H1 (cell line): ENCODE measurements around the gene ACKR3. TPM values are rescaled to one million over a fixed set of nuclear protein-coding genes. Genes with fewer than 3 reads are reported as not detected.

Experiments used
- CTCF ChIA-PET: fragments of 300-600 bp; sonication (Branson Sonifier 250); formaldehyde crosslinking; loops from one replicate; lab custom pipeline; 2021; ENCODE audit not compliant: partially characterized antibody; lab: Charles Lee
- POLR2A ChIA-PET: fragments of 300-600 bp; sonication (Branson Sonifier 250); formaldehyde crosslinking; loops from one replicate; lab custom pipeline; 2021; ENCODE audit warnings: inconsistent platforms; ENCODE audit not compliant: partially characterized antibody; lab: Charles Lee
- DNase-seq, 2 experiments: peaks; one replicate each; pipeline versions ENCODE4 v3.0.0 to v3.0.0-alpha.2; 2010 to 2022; ENCODE audit warnings: low spot score in 2 of 2, low read depth in 1 of 2, mixed read lengths in 1 of 2
- FAIRE-seq: peaks from 2 replicates; lab custom pipeline; 2011; peaks lifted over from hg19 to GRCh38; lab: Jason Lieb, UNC
- H2AFZ ChIP-seq: 2 replicates; pipeline ENCODE4 v1.8.1; 2012; ENCODE audit warnings: low read length, inconsistent platforms
- H2AK5ac ChIP-seq: 2 replicates; pipeline ENCODE4 v1.6.1; 2013; ENCODE audit warnings: low read depth, low read length
- H2BK120ac ChIP-seq: replicated peaks from 2 replicates; pipeline ENCODE3; 2013; ENCODE audit warnings: low read depth, low read length, inconsistent platforms
- H2BK12ac ChIP-seq: 2 replicates; pipeline ENCODE4 v1.6.1; 2013; ENCODE audit warnings: low read depth, low read length
- H2BK15ac ChIP-seq: 2 replicates; pipeline ENCODE4 v1.6.1; 2013; ENCODE audit warnings: low read length
- H2BK20ac ChIP-seq: 2 replicates; pipeline ENCODE4 v1.6.1; 2013; ENCODE audit warnings: low read length
- H2BK5ac ChIP-seq: 2 replicates; pipeline ENCODE4 v1.6.1; 2013; ENCODE audit warnings: low read depth, low read length
- H3K14ac ChIP-seq: 2 replicates; pipeline ENCODE4 v1.6.1; 2013; ENCODE audit warnings: inconsistent platforms; ENCODE audit not compliant: insufficient read length
- H3K18ac ChIP-seq: 2 replicates; pipeline ENCODE4 v1.6.1; 2013; ENCODE audit warnings: low read length; ENCODE audit errors: extremely low read depth
- H3K23ac ChIP-seq: 2 replicates; pipeline ENCODE4 v1.6.1; 2013; ENCODE audit warnings: inconsistent platforms; ENCODE audit not compliant: insufficient read length
- H3K23me2 ChIP-seq: 2 replicates; pipeline ENCODE4 v1.6.1; 2013; ENCODE audit warnings: low read depth, low read length
- H3K27ac ChIP-seq: 2 replicates; pipeline ENCODE4 v1.6.1; 2011; ENCODE audit warnings: low read depth, low read length, inconsistent platforms
- H3K27me3 ChIP-seq, 4 experiments: replicated peaks in 1 of 4; 1 replicate in 1 of 4; 2 replicates in 3 of 4; pipeline versions ENCODE4 v1.6.1 to v1.8.1; 2011 to 2013; ENCODE audit warnings: low read length in 3 of 4, mild to moderate bottlenecking in 3 of 4, inconsistent platforms in 2 of 4, mixed read lengths in 2 of 4, moderate library complexity in 1 of 4; ENCODE audit not compliant: control insufficient read depth in 3 of 4, insufficient read depth in 3 of 4; ENCODE audit errors: extremely low read depth in 1 of 4
- H3K36me3 ChIP-seq, 4 experiments: 2 replicates each; pipeline versions ENCODE4 v1.6.1 to v1.8.1; 2011 to 2013; ENCODE audit warnings: mild to moderate bottlenecking in 4 of 4, low read length in 3 of 4, moderate library complexity in 2 of 4, control low read depth in 1 of 4, inconsistent platforms in 1 of 4; ENCODE audit not compliant: insufficient read depth in 4 of 4, control insufficient read depth in 2 of 4
- H3K4ac ChIP-seq: replicated peaks from 2 replicates; pipeline ENCODE3; 2013; ENCODE audit warnings: low read length, low read depth, mixed read lengths, inconsistent platforms; ENCODE audit not compliant: insufficient read length
- H3K4me1 ChIP-seq, 4 experiments: replicated peaks in 1 of 4; 1 replicate in 1 of 4; 2 replicates in 3 of 4; pipeline versions ENCODE4 v1.6.1 to v1.8.1; 2011 to 2013; ENCODE audit warnings: low read length in 3 of 4, inconsistent platforms in 2 of 4, mixed read lengths in 1 of 4; ENCODE audit not compliant: insufficient read depth in 4 of 4, control insufficient read depth in 3 of 4
- H3K4me2 ChIP-seq, 2 experiments: 2 replicates each; pipeline versions ENCODE4 v1.6.1 to v1.8.1; 2011 to 2013; ENCODE audit warnings: low read depth in 2 of 2, low read length in 2 of 2, control low read depth in 1 of 2, inconsistent platforms in 1 of 2, mild to moderate bottlenecking in 1 of 2; ENCODE audit not compliant: insufficient read depth in 1 of 2
- H3K4me3 ChIP-seq, 4 experiments: fragments of 200-600, 300-600 bp in 1 of 4; sonication (generic), shearing (Covaris generic), sonication (Bioruptor Twin) in 1 of 4; 2 replicates each; pipeline versions ENCODE4 v1.5.1 to v1.8.1; 2011 to 2016; ENCODE audit warnings: low read length in 4 of 4, low read depth in 3 of 4, control low read depth in 2 of 4, inconsistent platforms in 2 of 4, mild to moderate bottlenecking in 2 of 4, mixed read lengths in 1 of 4, moderate library complexity in 1 of 4; ENCODE audit not compliant: insufficient read depth in 2 of 4; ENCODE audit errors: extremely low read depth in 1 of 4
- H3K56ac ChIP-seq: replicated peaks from 2 replicates; pipeline ENCODE3; 2013; ENCODE audit warnings: low read depth, mild to moderate bottlenecking, mixed read lengths, low read length, inconsistent platforms; ENCODE audit not compliant: insufficient read length
- H3K79me1 ChIP-seq: 2 replicates; pipeline ENCODE4 v1.6.1; 2013; ENCODE audit warnings: low read depth, low read length, control low read depth
- H3K79me2 ChIP-seq, 2 experiments: 2 replicates each; pipeline versions ENCODE4 v1.6.1 to v1.8.1; 2012 to 2013; ENCODE audit warnings: low read length in 2 of 2, mild to moderate bottlenecking in 2 of 2, inconsistent platforms in 1 of 2; ENCODE audit not compliant: insufficient read depth in 2 of 2, control insufficient read depth in 1 of 2
- H3K9ac ChIP-seq, 4 experiments: replicated peaks in 1 of 4; 1 replicate in 1 of 4; 2 replicates in 3 of 4; pipeline versions ENCODE4 v1.6.1 to v1.8.1; 2011 to 2013; ENCODE audit warnings: low read depth in 3 of 4, low read length in 3 of 4, control low read depth in 2 of 4, mild to moderate bottlenecking in 2 of 4, moderate library complexity in 2 of 4, inconsistent platforms in 1 of 4; ENCODE audit errors: extremely low read depth in 1 of 4
- H3K9me3 ChIP-seq, 2 experiments: 2 replicates each; pipeline versions ENCODE4 v1.6.1 to v1.8.1; 2012 to 2013; ENCODE audit warnings: mild to moderate bottlenecking in 2 of 2, moderate library complexity in 2 of 2, control low read depth in 1 of 2, inconsistent platforms in 1 of 2, low read depth in 1 of 2, low read length in 1 of 2, mixed read lengths in 1 of 2; ENCODE audit not compliant: insufficient read depth in 2 of 2
- H4K20me1 ChIP-seq, 2 experiments: replicated peaks in 1 of 2; 2 replicates each; pipeline versions ENCODE3 to v1.8.1; 2011 to 2013; ENCODE audit warnings: inconsistent platforms in 2 of 2, low read length in 2 of 2, mild to moderate bottlenecking in 1 of 2; ENCODE audit not compliant: insufficient read depth in 2 of 2, control insufficient read depth in 1 of 2
- H4K5ac ChIP-seq: 2 replicates; pipeline ENCODE4 v1.6.1; 2013; ENCODE audit warnings: low read length, low read depth, mixed read lengths, inconsistent platforms; ENCODE audit not compliant: insufficient read length
- H4K8ac ChIP-seq: 2 replicates; pipeline ENCODE4 v1.8.0; 2013; ENCODE audit warnings: mild to moderate bottlenecking, moderate library complexity, low read length, inconsistent platforms; ENCODE audit not compliant: insufficient read depth; ENCODE audit errors: extremely low read depth
- H4K91ac ChIP-seq: replicated peaks from 2 replicates; pipeline ENCODE3; 2013; ENCODE audit warnings: low read length, mixed read lengths, inconsistent platforms; ENCODE audit not compliant: insufficient read length
- CHD1 ChIP-seq: IDR thresholded peaks from 2 replicates; pipeline ENCODE4 v1.6.1; 2012; ENCODE audit warnings: low read depth, low read length, improper control_type of control experiment
- CREB1 ChIP-seq: IDR thresholded peaks from 2 replicates; pipeline ENCODE4 v1.6.1; 2012; ENCODE audit warnings: inconsistent platforms
- GTF2F1 ChIP-seq: IDR thresholded peaks from 2 replicates; pipeline ENCODE4 v1.6.1; 2012; ENCODE audit warnings: low read depth, low read length, improper control_type of control experiment, borderline replicate concordance
- HDAC6 ChIP-seq: IDR thresholded peaks from one replicate; pipeline ENCODE4 v1.7.1; 2012; ENCODE audit warnings: low read depth, mild to moderate bottlenecking, inconsistent platforms, low read length, moderate library complexity
- JUND ChIP-seq: IDR thresholded peaks from 2 replicates; pipeline ENCODE4 v1.6.1; 2011; ENCODE audit warnings: mild to moderate bottlenecking, improper control_type of control experiment, low read length
- KDM1A ChIP-seq: fragments of 200-600, 300-600 bp; sonication (generic); IDR thresholded peaks from 2 replicates; pipeline ENCODE4 v1.7.1; 2016; ENCODE audit warnings: mild to moderate bottlenecking, low read length, borderline replicate concordance
- KDM4A ChIP-seq: IDR thresholded peaks from one replicate; pipeline ENCODE4 v1.7.1; 2012; ENCODE audit warnings: low read depth, mild to moderate bottlenecking, moderate library complexity, low read length, inconsistent platforms; ENCODE audit not compliant: severe bottlenecking
- PHF8 ChIP-seq: fragments of 200-600 bp; sonication (generic); conservative IDR thresholded peaks from 2 replicates; pipeline ENCODE4 v1.7.1; 2012; ENCODE audit warnings: low read depth, mild to moderate bottlenecking, inconsistent platforms, low read length, moderate library complexity
- RXRA ChIP-seq: IDR thresholded peaks from 2 replicates; pipeline ENCODE4 v1.6.1; 2011; ENCODE audit warnings: low read depth, mild to moderate bottlenecking, low read length, moderate library complexity; ENCODE audit not compliant: insufficient read depth
- SUZ12 ChIP-seq: fragments of 200-600 bp; sonication (generic); IDR thresholded peaks from 2 replicates; pipeline ENCODE4 v1.6.1; 2012; ENCODE audit warnings: mild to moderate bottlenecking, inconsistent platforms, low read length, moderate library complexity, mixed read lengths
- WGBS, 2 experiments: shearing (Covaris generic) in 1 of 2; methylation state at CpG; one replicate each; pipeline versions ENCODE4 v1.1.6 to v1.1.7; 2013 to 2015; ENCODE audit warnings: low lambda C conversion rate in 2 of 2, mixed read lengths in 2 of 2, inconsistent platforms in 1 of 2, low coverage in 1 of 2, missing lambda C conversion rate in 1 of 2; ENCODE audit not compliant: insufficient replicate concordance in 2 of 2, insufficient coverage in 1 of 2, insufficient read length in 1 of 2; ENCODE audit errors: extremely low coverage in 1 of 2, missing lambda C conversion rate in 1 of 2; 5-methylcytosine and 5-hydroxymethylcytosine counted together
- polyA plus RNA-seq, 7 experiments: library from polyadenylated mRNA; depleted of rRNA in 3 of 7; stranded (reverse) in 5 of 7; unstranded in 2 of 7; fragments of >200 nt in 5 of 7; fragments of 200-250 nt in 2 of 7; gene quantifications; 1 replicate in 5 of 7; 2 replicates in 1 of 7; 4 replicates in 1 of 7; pipeline versions ENCODE4 v1.2.1 to v1.2.3, GENCODE V29; 2011 to 2013; ENCODE audit warnings: missing spikeins in 2 of 7, mixed read lengths in 2 of 7
- total RNA-seq: library from RNA; stranded (reverse); fragmentation: NEBNext Ultra II Directional; extraction: Animal tissue kit (Norgen Biotek cat#: 25700); gene quantifications from 2 replicates; pipeline ENCODE4 v1.2.1, GENCODE V29; 2021
- TF ChIP-seq, protein P1 (sequence below): IDR thresholded peaks from 2 replicates; pipeline ENCODE4 v1.6.1; 2012; ENCODE audit warnings: inconsistent platforms

ACKR3 gene
- total and polyA plus RNA-seq, 2 of the 8 experiments (the other 6 are each of a cell fraction or from before 2014, with no cell fraction given) = 1.4 to 24.4 TPM

DNA sequence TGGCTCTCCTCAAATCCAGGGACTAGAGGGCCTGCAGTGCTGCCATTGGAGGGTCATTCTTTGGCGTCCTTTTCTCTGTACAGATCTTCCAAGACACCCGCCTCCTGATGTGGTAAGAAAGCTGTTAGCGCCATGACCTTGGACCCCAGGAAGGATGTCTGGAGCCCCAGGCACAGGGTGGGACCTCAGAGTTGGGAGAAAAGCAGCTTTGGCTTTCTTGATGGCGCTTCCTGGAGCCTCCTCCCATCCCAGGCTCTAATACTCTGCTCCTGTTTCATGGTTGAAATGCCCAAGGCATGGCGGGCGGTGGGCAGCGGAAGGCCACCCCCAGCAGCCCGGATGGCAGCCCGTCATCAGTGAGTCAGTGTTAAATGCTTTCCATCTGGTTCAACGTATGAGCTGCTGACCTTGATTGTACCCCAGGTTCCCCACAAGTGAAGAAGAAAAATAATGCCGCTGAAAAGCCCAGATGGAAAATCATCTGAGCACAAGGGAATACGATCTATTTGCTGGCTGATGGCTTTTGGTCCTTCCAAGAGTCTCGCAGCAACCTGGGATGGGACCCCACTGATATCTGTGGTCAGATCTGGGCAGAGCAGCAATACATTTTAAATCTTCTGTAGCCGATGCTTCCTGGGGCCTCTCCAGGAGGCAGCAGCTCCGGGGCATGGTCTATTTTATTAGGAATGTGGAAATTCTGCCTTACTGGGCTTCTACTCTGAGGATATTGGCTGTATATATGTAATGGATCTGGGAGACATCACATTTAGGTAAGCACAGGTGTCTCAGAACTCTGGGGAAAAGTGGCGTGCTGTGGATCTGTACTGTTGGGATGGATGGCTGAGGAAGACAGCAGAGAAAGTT, 15.1 kb downstream of the ACKR3 start:
- no peak overlapping the region for H3K4ac ChIP-seq
- H3K36me3 ChIP-seq = peaks cover 0 to 3% (median 0%) of the 10 kb centered on the region in 4 experiments; a peak in 1 of 8 replicates
- WGBS, 2 experiments = 93% methylated on average over 16 of the region's 16 CpGs; no CpG with 5 or more reads in 1 of the 2 experiments
- H4K8ac ChIP-seq = no peak overlapping the region
- H2BK20ac ChIP-seq = no peak overlapping the region
- no peak overlapping the region for H3K27ac ChIP-seq
- H3K79me2 ChIP-seq = no peaks in the 10 kb centered on the region
- ChIA-PET POLR2A (no interaction called here), CTCF (interaction anchor here (0.8 to 1.5 kb wide), 4 partner anchors 16 to 295 kb away, joined by 3 to 4 read pairs (median 4); no protein-coding TSS in a partner anchor)
- H3K4me2 ChIP-seq = no peak overlapping the region
- H3K9ac ChIP-seq = no peak overlapping the region
- no peaks in the 10 kb centered on the region for H3K23me2 ChIP-seq
- no peak overlapping the region for H4K5ac ChIP-seq
- H3K4me3 ChIP-seq = no peak overlapping the region
- no peak overlapping the region for H3K18ac ChIP-seq
- no peak for FAIRE-seq
- H2BK120ac ChIP-seq = no peak overlapping the region
- no peak overlapping the region for H2AFZ ChIP-seq
- H3K23ac ChIP-seq = no peak overlapping the region
- no peaks in the 10 kb centered on the region for H3K79me1 ChIP-seq
- no peak overlapping the region for H4K91ac ChIP-seq
- H2BK15ac ChIP-seq = no peak overlapping the region
- no peaks in the 10 kb centered on the region for H3K27me3 ChIP-seq
- no peak overlapping the region for H2AK5ac ChIP-seq
- peaks cover 0 to 4% (median 0%) of the 10 kb centered on the region in 4 experiments; a peak in 2 of 7 replicates for H3K4me1 ChIP-seq
- H2BK5ac ChIP-seq = no peak overlapping the region
- H3K9me3 ChIP-seq = no peaks in the 10 kb centered on the region
- no peak overlapping the region for H2BK12ac ChIP-seq
- H4K20me1 ChIP-seq = no peaks in the 10 kb centered on the region
- H3K14ac ChIP-seq = no peak overlapping the region
- H3K56ac ChIP-seq = no peak overlapping the region
- DNase-seq = no peak
- no peak for TF ChIP-seq GTF2F1
- TF ChIP-seq, protein P1, sequence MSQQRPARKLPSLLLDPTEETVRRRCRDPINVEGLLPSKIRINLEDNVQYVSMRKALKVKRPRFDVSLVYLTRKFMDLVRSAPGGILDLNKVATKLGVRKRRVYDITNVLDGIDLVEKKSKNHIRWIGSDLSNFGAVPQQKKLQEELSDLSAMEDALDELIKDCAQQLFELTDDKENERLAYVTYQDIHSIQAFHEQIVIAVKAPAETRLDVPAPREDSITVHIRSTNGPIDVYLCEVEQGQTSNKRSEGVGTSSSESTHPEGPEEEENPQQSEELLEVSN = no peak
- no peak for TF ChIP-seq SUZ12
- no peak for TF ChIP-seq JUND
- no peak for TF ChIP-seq KDM1A
- no peak for TF ChIP-seq KDM4A
- TF ChIP-seq HDAC6 = no peak
- TF ChIP-seq RXRA = no peak
- no peak for TF ChIP-seq CREB1
- TF ChIP-seq PHF8 = no peak
- no peak for TF ChIP-seq CHD1
